Prostate gland (tissue), 2 donors: ENCODE data around the gene GLE1.

ENCODE experiments used
- POLR2A ChIP-seq: fragments of 450-650 bp; IDR thresholded peaks from one replicate; pipeline ENCODE4 v1.6.1; 2016; ENCODE audit warnings: antibody characterized with exemption, mild to moderate bottlenecking
- POLR2AphosphoS5 ChIP-seq: sonication (generic); formaldehyde crosslinking; IDR thresholded peaks from one replicate; pipeline ENCODE4 v1.6.1; 2017; ENCODE audit warnings: antibody characterized with exemption
- TF ChIP-seq, protein P1 (sequence below), 4 experiments: fragments of 200-600 bp in 2 of 4; fragments of 450-650 bp in 2 of 4; sonication (generic) in 2 of 4; IDR thresholded peaks; 1 replicate in 3 of 4; 2 replicates in 1 of 4; pipeline ENCODE4 v1.5.1; 2016 to 2019; ENCODE audit warnings: antibody characterized with exemption in 4 of 4, mild to moderate bottlenecking in 2 of 4, moderate library complexity in 2 of 4

- TF ChIP-seq, protein P1, sequence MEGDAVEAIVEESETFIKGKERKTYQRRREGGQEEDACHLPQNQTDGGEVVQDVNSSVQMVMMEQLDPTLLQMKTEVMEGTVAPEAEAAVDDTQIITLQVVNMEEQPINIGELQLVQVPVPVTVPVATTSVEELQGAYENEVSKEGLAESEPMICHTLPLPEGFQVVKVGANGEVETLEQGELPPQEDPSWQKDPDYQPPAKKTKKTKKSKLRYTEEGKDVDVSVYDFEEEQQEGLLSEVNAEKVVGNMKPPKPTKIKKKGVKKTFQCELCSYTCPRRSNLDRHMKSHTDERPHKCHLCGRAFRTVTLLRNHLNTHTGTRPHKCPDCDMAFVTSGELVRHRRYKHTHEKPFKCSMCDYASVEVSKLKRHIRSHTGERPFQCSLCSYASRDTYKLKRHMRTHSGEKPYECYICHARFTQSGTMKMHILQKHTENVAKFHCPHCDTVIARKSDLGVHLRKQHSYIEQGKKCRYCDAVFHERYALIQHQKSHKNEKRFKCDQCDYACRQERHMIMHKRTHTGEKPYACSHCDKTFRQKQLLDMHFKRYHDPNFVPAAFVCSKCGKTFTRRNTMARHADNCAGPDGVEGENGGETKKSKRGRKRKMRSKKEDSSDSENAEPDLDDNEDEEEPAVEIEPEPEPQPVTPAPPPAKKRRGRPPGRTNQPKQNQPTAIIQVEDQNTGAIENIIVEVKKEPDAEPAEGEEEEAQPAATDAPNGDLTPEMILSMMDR (IDR thresholded peaks at IDR 0.05): no peak
- TF ChIP-seq POLR2A (no peak), POLR2AphosphoS5 (no peak)
These were observed 22.3 kb upstream of the GLE1 start for GRCh38 chr9:128482186-128482585.
